Esophagus squamous epithelium (tissue), 4 donors: ENCODE results near the gene CD8B2.
"Not testable (repeated sequence)": the region's sequence is repeated elsewhere in the genome, so short reads cannot be mapped to it uniquely, and the experiment has no call there.

Source experiments
- POLR2A ChIP-seq, 4 donors: fragments of 450-650 bp; IDR thresholded peaks; one replicate each; pipeline ENCODE4 v1.6.1; 2017; ENCODE audit warnings: antibody characterized with exemption in 4 of 4, mild to moderate bottlenecking in 4 of 4, moderate library complexity in 3 of 4
- TF ChIP-seq, protein P1 (sequence below), 6 experiments: fragments of 450-650 bp in 4 of 6; fragments of 200-600 bp in 2 of 6; sonication (generic) in 2 of 6; IDR thresholded peaks; one replicate each; pipeline ENCODE4 v1.5.1; 2016 to 2019; ENCODE audit warnings: antibody characterized with exemption in 6 of 6, mild to moderate bottlenecking in 4 of 6, moderate library complexity in 4 of 6

DNA sequence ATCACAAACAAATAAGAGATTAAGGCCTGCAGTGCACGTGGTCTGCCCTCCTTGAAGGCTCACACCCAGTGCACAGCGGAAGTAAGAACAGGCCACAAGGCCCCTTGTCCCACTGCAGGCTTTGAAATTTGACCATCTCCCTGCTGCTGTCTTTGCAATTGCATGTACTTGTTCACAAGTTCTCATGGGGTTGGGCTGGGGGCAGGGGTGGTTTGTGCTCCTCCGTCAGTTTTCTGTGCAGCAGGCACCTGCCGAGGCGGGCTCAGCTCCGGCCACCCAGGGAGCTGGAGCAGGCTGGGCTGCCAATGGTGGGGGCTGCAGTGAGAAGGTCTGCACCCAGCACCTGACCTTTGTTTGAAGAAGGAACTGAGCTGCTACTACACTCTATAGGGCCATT lies 22.2 kb downstream of the CD8B2 start:
- TF ChIP-seq, protein P1, sequence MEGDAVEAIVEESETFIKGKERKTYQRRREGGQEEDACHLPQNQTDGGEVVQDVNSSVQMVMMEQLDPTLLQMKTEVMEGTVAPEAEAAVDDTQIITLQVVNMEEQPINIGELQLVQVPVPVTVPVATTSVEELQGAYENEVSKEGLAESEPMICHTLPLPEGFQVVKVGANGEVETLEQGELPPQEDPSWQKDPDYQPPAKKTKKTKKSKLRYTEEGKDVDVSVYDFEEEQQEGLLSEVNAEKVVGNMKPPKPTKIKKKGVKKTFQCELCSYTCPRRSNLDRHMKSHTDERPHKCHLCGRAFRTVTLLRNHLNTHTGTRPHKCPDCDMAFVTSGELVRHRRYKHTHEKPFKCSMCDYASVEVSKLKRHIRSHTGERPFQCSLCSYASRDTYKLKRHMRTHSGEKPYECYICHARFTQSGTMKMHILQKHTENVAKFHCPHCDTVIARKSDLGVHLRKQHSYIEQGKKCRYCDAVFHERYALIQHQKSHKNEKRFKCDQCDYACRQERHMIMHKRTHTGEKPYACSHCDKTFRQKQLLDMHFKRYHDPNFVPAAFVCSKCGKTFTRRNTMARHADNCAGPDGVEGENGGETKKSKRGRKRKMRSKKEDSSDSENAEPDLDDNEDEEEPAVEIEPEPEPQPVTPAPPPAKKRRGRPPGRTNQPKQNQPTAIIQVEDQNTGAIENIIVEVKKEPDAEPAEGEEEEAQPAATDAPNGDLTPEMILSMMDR (IDR thresholded peaks at IDR 0.05), result not testable (repeated sequence)
- TF ChIP-seq POLR2A (IDR thresholded peaks at IDR 0.05), result not testable (repeated sequence)
